BLaER1 treated with 17β-estradiol and CSF1 and Interleukin-3, amounts not matched to agents 10 nM and 100 nM (cell line): Measurements from ENCODE around the gene CAPNS2.

Source experiments
- H3K27ac ChIP-seq, 11 experiments: shearing (Covaris generic); formaldehyde crosslinking; 2 replicates each; pipeline ENCODE4 v1.8.1; 2022
- H3K27me3 ChIP-seq, 11 experiments: shearing (Covaris generic); formaldehyde crosslinking; 2 replicates each; pipeline ENCODE4 v1.8.1; 2022
- H3K36me3 ChIP-seq, 11 experiments: shearing (Covaris generic); formaldehyde crosslinking; 2 replicates each; pipeline ENCODE4 v1.8.1; 2022
- H3K4me1 ChIP-seq, 10 experiments: shearing (Covaris generic); formaldehyde crosslinking; 2 replicates each; pipeline ENCODE4 v1.8.1; 2022
- H3K4me2 ChIP-seq, 11 experiments: shearing (Covaris generic); formaldehyde crosslinking; 2 replicates each; pipeline ENCODE4 v1.8.1; 2022
- H3K4me3 ChIP-seq, 10 experiments: shearing (Covaris generic); formaldehyde crosslinking; 2 replicates each; pipeline ENCODE4 v1.8.1; 2022
- H3K9ac ChIP-seq, 11 experiments: shearing (Covaris generic); formaldehyde crosslinking; 2 replicates each; pipeline ENCODE4 v1.8.1; 2022
- H3K9me3 ChIP-seq, 11 experiments: shearing (Covaris generic); formaldehyde crosslinking; replicated peaks in 1 of 11; 2 replicates each; pipeline ENCODE4 v1.8.1; 2022
- H4K20me1 ChIP-seq, 11 experiments: shearing (Covaris generic); formaldehyde crosslinking; 2 replicates each; pipeline ENCODE4 v1.8.1; 2022
- Cebpa-rat ChIP-seq, 11 experiments: shearing (Covaris generic); IDR thresholded peaks; 2 replicates each; pipeline ENCODE4 v1.8.1; 2022

Gene CAPNS2

DNA sequence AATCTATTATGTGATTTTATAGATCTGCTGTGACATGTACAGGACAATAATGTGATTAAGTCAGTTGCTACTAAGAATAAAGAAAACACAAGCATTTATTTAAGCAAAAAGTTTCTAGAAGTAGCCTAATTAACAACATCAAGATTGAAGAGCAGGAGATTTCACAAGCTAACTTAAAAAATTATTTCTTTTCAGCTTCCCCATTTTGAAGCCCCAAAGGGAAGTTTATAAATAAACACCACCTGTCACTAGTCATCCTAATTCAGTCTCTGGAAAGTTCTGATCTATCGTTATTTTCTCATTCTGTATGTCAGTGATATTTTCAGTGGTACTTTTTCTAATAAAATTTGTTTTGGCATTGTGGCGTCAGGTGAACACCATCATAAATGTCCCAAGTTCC is 8.3 kb downstream of the CAPNS2 start:
- TF ChIP-seq Cebpa-rat (IDR thresholded peaks at IDR 0.05) = no peak
- peak overlapping the region; percentile 15 to 62 (median 44); a peak in 19 of 22 replicates for H3K4me2 ChIP-seq
- H3K4me1 ChIP-seq = peaks cover 9 to 38% (median 12%) of the 10 kb centered on the region in 10 experiments; a peak in 17 of 20 replicates
- no peak overlapping the region for H3K27ac ChIP-seq
- peaks cover 0 to 14% (median 0%) of the 10 kb centered on the region in 11 experiments; a peak in 3 of 22 replicates for H3K36me3 ChIP-seq
- H3K9me3 ChIP-seq = no peaks in the 10 kb centered on the region
- H3K9ac ChIP-seq = no peak overlapping the region
- no peaks in the 10 kb centered on the region for H4K20me1 ChIP-seq
- H3K27me3 ChIP-seq = no peaks in the 10 kb centered on the region
- H3K4me3 ChIP-seq = no peak overlapping the region

DNA sequence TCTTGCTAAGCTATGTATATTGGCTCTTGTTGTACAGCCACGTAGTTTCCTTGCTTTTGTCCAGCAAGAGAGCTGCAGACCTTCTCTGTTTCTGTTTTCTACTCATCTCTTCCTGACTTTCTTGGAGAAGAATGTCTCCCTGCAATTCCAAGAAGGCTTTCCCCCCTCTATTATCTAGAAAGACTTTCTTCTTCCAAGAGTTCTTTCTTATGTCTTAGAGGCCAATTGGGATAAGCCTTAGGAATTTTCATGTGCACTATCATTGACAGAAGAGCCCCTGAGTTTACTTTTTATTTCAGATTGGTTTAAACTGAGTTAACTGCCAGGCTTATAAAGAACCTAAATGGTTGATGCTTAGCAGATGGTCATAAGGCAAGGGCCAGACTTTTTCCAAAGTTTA is 9.0 kb downstream of the CAPNS2 start:
- Histone ChIP-seq H3K27me3 (no peaks in the 10 kb centered on the region), H3K4me3 (no peak overlapping the region), H4K20me1 (no peaks in the 10 kb centered on the region), H3K9me3 (no peaks in the 10 kb centered on the region), H3K9ac (no peak overlapping the region), H3K36me3 (peaks cover 0 to 20% (median 0%) of the 10 kb centered on the region in 11 experiments; a peak in 3 of 22 replicates), H3K4me1 (peaks cover 9 to 38% (median 12%) of the 10 kb centered on the region in 10 experiments; a peak in 17 of 20 replicates), H3K27ac (no peak overlapping the region), H3K4me2 (peak overlapping the region in 10 of 11 experiments; percentile 15 to 62 (median 38); a peak in 14 of 22 replicates)
- no peak for TF ChIP-seq Cebpa-rat (IDR thresholded peaks at IDR 0.05)

DNA sequence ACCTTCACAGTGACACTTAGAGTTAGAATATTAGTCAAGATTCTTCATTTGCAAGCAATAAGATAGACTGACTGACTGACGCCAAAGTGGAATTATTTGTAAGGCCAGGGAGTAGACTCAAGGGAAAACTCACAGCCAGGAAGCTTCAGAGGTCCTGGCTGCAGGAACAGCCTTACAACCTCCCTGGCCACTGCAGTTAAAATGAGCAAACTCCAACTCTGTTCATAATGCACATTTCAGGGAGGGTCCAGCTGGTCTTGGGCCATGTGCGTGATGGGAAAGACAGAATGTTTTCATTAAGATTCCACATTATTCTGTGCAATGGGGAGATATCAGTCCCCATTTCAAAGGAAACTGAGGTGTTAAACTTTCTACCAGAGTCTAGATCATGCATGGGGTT is 9.9 kb downstream of the CAPNS2 start:
- Histone ChIP-seq H3K4me3 (no peak overlapping the region), H3K9ac (no peak overlapping the region), H3K36me3 (peaks cover 0 to 29% (median 0%) of the 10 kb centered on the region in 11 experiments; a peak in 3 of 22 replicates), H3K4me1 (peaks cover 9 to 38% (median 12%) of the 10 kb centered on the region in 10 experiments; a peak in 17 of 20 replicates), H3K27ac (no peak overlapping the region), H3K27me3 (no peaks in the 10 kb centered on the region), H4K20me1 (no peaks in the 10 kb centered on the region), H3K4me2 (no peak overlapping the region), H3K9me3 (no peaks in the 10 kb centered on the region)
- no peak for TF ChIP-seq Cebpa-rat (IDR thresholded peaks at IDR 0.05)

DNA sequence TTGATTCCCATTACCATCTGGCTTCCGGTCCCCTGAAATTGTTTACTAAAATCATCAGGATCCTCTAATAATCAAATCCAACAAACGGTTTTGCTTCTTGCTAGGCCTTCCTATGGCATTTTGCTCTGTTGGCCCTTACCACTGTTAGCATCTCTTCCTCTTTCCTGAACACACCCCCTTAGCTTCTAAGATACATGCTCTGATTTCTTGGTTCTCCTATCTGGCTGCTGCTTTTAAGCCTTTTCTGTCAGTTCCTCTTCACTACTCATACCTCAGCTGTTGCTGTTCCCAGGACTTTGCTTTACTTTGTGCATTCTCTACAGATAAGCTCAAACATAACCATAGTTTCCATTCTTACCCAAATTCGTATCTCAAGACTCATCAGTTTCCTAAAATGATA is 11.4 kb downstream of the CAPNS2 start:
- Histone ChIP-seq H4K20me1 (no peaks in the 10 kb centered on the region), H3K4me2 (no peak overlapping the region), H3K27me3 (no peaks in the 10 kb centered on the region), H3K27ac (no peak overlapping the region), H3K4me3 (no peak overlapping the region), H3K4me1 (peaks cover 9 to 38% (median 12%) of the 10 kb centered on the region in 10 experiments; a peak in 17 of 20 replicates), H3K36me3 (peaks cover 0 to 35% (median 0%) of the 10 kb centered on the region in 11 experiments; a peak in 3 of 22 replicates), H3K9me3 (no peaks in the 10 kb centered on the region), H3K9ac (no peak overlapping the region)
- no peak for TF ChIP-seq Cebpa-rat (IDR thresholded peaks at IDR 0.05)

DNA sequence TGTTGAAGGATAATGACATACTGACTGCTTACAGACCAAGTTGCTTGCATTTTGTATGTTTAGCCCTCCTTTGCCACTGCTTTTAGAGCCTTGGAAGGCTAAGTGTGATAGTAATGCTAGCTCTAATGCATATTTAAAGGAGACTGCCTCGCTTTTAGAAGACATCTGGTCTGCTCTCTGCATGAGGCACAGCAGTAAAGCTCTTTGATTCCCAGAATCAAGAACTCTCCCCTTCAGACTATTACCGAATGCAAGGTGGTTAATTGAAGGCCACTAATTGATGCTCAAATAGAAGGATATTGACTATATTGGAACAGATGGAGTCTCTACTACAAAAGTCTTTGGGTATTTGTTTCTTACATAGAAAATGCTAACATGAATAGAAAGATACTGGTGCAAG is 19.1 kb downstream of the CAPNS2 start:
- Histone ChIP-seq H4K20me1 (no peaks in the 10 kb centered on the region), H3K9ac (no peak overlapping the region), H3K4me2 (no peak overlapping the region), H3K27me3 (no peaks in the 10 kb centered on the region), H3K4me1 (no peaks in the 10 kb centered on the region), H3K4me3 (no peak overlapping the region), H3K27ac (no peak overlapping the region), H3K9me3 (peaks cover 0 to 6% (median 0%) of the 10 kb centered on the region in 11 experiments; a peak in 2 of 22 replicates), H3K36me3 (peaks cover 0 to 24% (median 0%) of the 10 kb centered on the region in 11 experiments; a peak in 1 of 22 replicates)
- no peak for TF ChIP-seq Cebpa-rat (IDR thresholded peaks at IDR 0.05)

DNA sequence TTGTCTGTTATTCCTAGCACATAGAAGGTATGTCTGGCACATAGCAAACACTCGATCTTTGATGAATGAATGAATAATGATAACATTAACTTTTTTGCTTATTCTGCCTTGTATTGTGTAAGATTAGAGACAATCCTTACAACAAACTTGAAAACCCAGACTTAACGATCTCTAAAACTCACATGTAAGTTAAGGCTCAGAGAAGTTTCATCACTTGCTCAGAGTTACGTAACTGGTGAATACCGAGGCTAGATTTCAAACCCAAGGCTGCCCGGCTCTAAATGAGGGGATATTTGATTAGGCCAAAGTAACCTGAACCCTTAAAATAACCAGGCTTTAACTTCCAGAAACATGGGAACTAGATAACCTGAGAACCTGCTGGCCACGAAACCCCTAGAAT is 22.3 kb downstream of the CAPNS2 start:
- no peak overlapping the region for H3K4me3 ChIP-seq
- TF ChIP-seq Cebpa-rat (IDR thresholded peaks at IDR 0.05) = 0 out of 22 replicates have a peak, but pooled peaks of 1 of the 11 experiments have one; percentile 15
- H3K36me3 ChIP-seq = peaks cover 0 to 4% (median 0%) of the 10 kb centered on the region in 11 experiments; a peak in 1 of 22 replicates
- H3K4me2 ChIP-seq = no peak overlapping the region
- H3K9me3 ChIP-seq = peaks cover 0 to 6% (median 0%) of the 10 kb centered on the region in 11 experiments; a peak in 2 of 22 replicates
- H3K27ac ChIP-seq = no peak overlapping the region
- H3K4me1 ChIP-seq = no peaks in the 10 kb centered on the region
- H3K27me3 ChIP-seq = no peaks in the 10 kb centered on the region
- H4K20me1 ChIP-seq = no peaks in the 10 kb centered on the region
- no peak overlapping the region for H3K9ac ChIP-seq

DNA sequence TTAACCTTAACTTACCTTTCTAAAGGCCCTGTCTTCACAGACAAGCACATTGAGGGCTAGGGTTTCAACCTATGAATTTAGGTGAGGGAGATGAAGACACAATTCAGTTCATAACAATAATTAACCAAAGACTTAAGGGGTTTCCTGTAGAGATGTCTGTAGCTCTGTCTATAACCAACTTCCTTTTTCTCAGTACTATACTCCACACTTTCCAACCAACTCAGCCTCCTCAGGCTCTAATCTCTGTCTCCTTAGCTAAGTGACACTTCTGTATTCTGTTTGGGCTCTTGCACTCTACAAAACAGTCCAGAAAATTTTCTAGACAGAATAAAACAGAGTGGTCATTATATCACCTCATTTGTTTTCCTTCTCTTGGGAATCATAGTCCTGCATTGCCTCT is 25.8 kb downstream of the CAPNS2 start:
- Histone ChIP-seq H4K20me1 (no peaks in the 10 kb centered on the region), H3K4me3 (no peak overlapping the region), H3K36me3 (no peaks in the 10 kb centered on the region), H3K4me2 (no peak overlapping the region), H3K9me3 (no peaks in the 10 kb centered on the region), H3K4me1 (0 out of 20 replicates have a peak, but pooled peaks cover 0 to 8% (median 0%) of the 10 kb centered on the region in 10 experiments), H3K9ac (no peak overlapping the region), H3K27ac (no peak overlapping the region), H3K27me3 (no peaks in the 10 kb centered on the region)
- no peak for TF ChIP-seq Cebpa-rat (IDR thresholded peaks at IDR 0.05)

DNA sequence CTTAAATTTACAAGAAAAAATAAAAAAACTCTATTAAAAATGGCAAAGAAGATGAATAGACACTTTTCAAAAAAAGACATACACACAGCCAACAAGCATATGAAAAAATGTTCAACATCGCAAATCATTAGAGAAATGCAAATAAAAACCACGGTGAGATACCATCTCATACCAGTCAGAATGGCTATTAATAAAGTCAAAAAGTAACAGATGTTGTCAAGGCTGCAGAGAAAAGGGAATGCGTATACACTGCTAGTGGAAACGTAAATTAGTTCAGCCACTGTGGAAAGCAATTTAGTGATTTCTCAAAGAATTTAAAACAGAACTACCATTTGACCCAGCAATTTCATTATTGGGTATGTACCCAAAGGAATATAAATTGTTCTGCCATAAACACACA is 31.4 kb downstream of the CAPNS2 start:
- Histone ChIP-seq H3K9me3 (no peaks in the 10 kb centered on the region), H3K27me3 (no peaks in the 10 kb centered on the region), H3K36me3 (no peaks in the 10 kb centered on the region), H3K9ac (no peak overlapping the region), H3K4me3 (no peak overlapping the region), H3K27ac (no peak overlapping the region), H3K4me1 (0 out of 20 replicates have a peak, but pooled peaks cover 0 to 8% (median 0%) of the 10 kb centered on the region in 10 experiments), H4K20me1 (no peaks in the 10 kb centered on the region), H3K4me2 (no peak overlapping the region)
- no peak for TF ChIP-seq Cebpa-rat (IDR thresholded peaks at IDR 0.05)

DNA sequence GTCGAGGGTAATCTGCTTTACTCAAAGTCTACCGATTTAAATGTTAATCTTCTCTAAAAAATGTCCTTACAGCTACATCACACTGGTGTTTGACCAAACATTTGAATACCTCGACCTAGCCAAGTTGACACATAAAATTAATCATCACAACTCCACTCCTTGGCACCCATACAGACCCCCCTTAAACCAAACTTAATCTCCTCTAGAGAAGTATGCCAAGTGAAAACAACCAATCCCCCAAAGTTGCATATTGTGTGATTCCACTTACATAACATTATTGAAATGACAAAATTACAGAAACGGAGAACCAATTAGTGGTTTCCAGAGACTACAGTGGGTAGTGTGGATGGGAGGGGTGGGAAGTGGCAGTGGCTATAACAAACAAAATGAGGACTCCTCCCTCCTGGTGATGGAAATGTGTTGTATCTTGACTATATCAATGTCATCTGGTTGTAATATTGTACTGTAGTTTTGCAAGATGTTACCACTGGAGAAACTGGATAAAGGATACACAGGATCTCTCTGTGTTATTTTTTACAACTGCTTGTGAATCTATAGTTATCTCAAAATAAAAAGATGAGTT is 39.4 kb downstream of the CAPNS2 start:
- Histone ChIP-seq H3K27ac (no peak overlapping the region), H3K4me3 (no peak overlapping the region), H3K27me3 (no peaks in the 10 kb centered on the region), H3K36me3 (no peaks in the 10 kb centered on the region), H3K9ac (no peak overlapping the region), H4K20me1 (no peaks in the 10 kb centered on the region), H3K4me2 (no peak overlapping the region), H3K4me1 (no peaks in the 10 kb centered on the region), H3K9me3 (peaks cover 0 to 13% (median 0%) of the 10 kb centered on the region in 11 experiments; a peak in 3 of 22 replicates)
- no peak for TF ChIP-seq Cebpa-rat (IDR thresholded peaks at IDR 0.05)
